NCI-H82 (cell line): ENCODE measurements around the gene TOM1L2.

Experiments
- DNase-seq: peaks from one replicate; lab custom pipeline; 2025; lab: John Stamatoyannopoulos, UW

Gene TOM1L2

GRCh38 chr17:17835415-17836249 lies 136.6 kb downstream of the TOM1L2 start:
- no peak for DNase-seq

- DNase-seq, result no peak
Measured at GRCh38 chr17:17834974-17835373, 137.2 kb downstream of the TOM1L2 start.

- no peak for DNase-seq
Measured at GRCh38 chr17:17833658-17834357, 138.4 kb downstream of the TOM1L2 start.

GRCh38 chr17:17832032-17832363 lies 140.2 kb downstream of the TOM1L2 start:
- DNase-seq, result peak; percentile 88

GRCh38 chr17:17831208-17832031 lies 140.8 kb downstream of the TOM1L2 start:
- peak; percentile 88 for DNase-seq

GRCh38 chr17:17830740-17831207 lies 141.4 kb downstream of the TOM1L2 start:
- DNase-seq, result no peak

GRCh38 chr17:17830269-17830567 lies 142.0 kb downstream of the TOM1L2 start:
- DNase-seq, result no peak

GRCh38 chr17:17827826-17828621 lies 144.2 kb downstream of the TOM1L2 start:
- no peak for DNase-seq

- DNase-seq, result no peak
Measured at GRCh38 chr17:17826942-17827785, 145.0 kb downstream of the TOM1L2 start.

GRCh38 chr17:17826342-17826713 lies 145.9 kb downstream of the TOM1L2 start:
- DNase-seq, result no peak

- DNase-seq, result peak; percentile 58
Measured at GRCh38 chr17:17824783-17825614, 147.2 kb downstream of the TOM1L2 start.

GRCh38 chr17:17824119-17824782 lies 147.9 kb downstream of the TOM1L2 start:
- peak; percentile 93 for DNase-seq

GRCh38 chr17:17823433-17824118 lies 148.6 kb downstream of the TOM1L2 start:
- DNase-seq, result peak; percentile 95

- DNase-seq, result no peak
Measured at GRCh38 chr17:17822616-17823015, 149.6 kb downstream of the TOM1L2 start.

- no peak for DNase-seq
Measured at GRCh38 chr17:17822189-17822588, 150.0 kb downstream of the TOM1L2 start.

GRCh38 chr17:17820463-17821158 lies 151.6 kb downstream of the TOM1L2 start:
- no peak for DNase-seq

GRCh38 chr17:17820046-17820445 lies 152.2 kb downstream of the TOM1L2 start:
- no peak for DNase-seq

GRCh38 chr17:17819561-17819995 lies 152.6 kb downstream of the TOM1L2 start:
- DNase-seq, result no peak
